Measurements from ENCODE around the gene PLCL2. TPM values are rescaled to one million over a fixed set of nuclear protein-coding genes. Genes with fewer than 3 reads are reported as not detected.

Gene PLCL2
- total RNA-seq, 1 experiment from 2014 or later, result 32.1 TPM

DNA sequence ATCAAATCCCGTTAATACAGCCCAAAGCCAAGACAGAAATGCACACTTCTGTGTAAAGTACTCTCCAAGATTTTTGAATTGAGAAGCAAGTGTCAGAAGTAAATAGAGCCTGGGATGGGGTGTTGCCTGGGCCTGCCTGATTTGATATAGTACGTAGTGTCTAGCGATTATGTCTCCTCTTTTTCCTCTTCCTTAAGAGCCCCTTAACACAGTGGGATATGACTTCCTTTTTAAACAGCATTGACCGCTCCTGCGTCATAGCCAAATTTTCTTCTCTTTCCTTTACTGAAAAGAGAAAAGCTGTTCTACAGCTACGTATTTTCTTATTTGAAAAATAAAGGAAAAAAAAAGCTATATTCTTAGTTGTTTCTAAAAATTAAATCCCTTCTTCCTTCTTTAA is 97.7 kb downstream of the PLCL2 start:
- no peak overlapping the region for H3K27ac Mint-ChIP-seq

More for the DNA sequence above, 97.7 kb downstream of the PLCL2 start:
- no peak overlapping the region for H3K18ac ChIP-seq (ENCODE audit: insufficient read length, low read depth, low read length)
- H3K4me2 ChIP-seq (ENCODE audit: insufficient read depth, insufficient read length, low read length), result no peak overlapping the region
- no peak overlapping the region for H3T11ph ChIP-seq (ENCODE audit: low read length)
- H3K56ac ChIP-seq (ENCODE audit: insufficient read length, low read depth, low read length), result no peak overlapping the region
- WGBS (ENCODE audit: extremely low coverage, insufficient read length, low lambda C conversion rate), result no CpG with 5 or more reads among the region's 6 CpGs
- H3K4me3 Mint-ChIP-seq, result no peak overlapping the region
- H2AFZ ChIP-seq (ENCODE audit: low read length), result no peak overlapping the region
- H3K14ac ChIP-seq (ENCODE audit: insufficient read depth, low read length), result no peak overlapping the region
- H3K79me1 ChIP-seq (ENCODE audit: insufficient read depth, low read depth, low read length, poor library complexity, severe bottlenecking), result peaks cover 2% of the 10 kb centered on the region
- no peak overlapping the region for H4K91ac ChIP-seq (ENCODE audit: insufficient read length, low read depth, low read length)
- H3K27ac ChIP-seq (ENCODE audit: insufficient read length, low read depth, low read length), result no peak overlapping the region
- H2AK5ac ChIP-seq (ENCODE audit: insufficient read length, low read length), result no peak overlapping the region
- H3K23ac ChIP-seq (ENCODE audit: insufficient read length, low read depth, low read length), result no peak overlapping the region
- no peak overlapping the region for H4K5ac ChIP-seq (ENCODE audit: insufficient read length, low read depth, low read length)
- H3K23me2 ChIP-seq (ENCODE audit: insufficient read length, low read depth, low read length, poor library complexity, severe bottlenecking), result no peaks in the 10 kb centered on the region
- no peak overlapping the region for H3K9ac ChIP-seq (ENCODE audit: extremely low read depth, insufficient read length, low read length)
- no peak overlapping the region for H2BK120ac ChIP-seq (ENCODE audit: low read depth, low read length, poor library complexity, severe bottlenecking)
- H3K79me2 ChIP-seq (ENCODE audit: insufficient read depth, low read length), result no peaks in the 10 kb centered on the region
- H3K27me3 Mint-ChIP-seq (ENCODE audit: low read depth), result peaks cover 18% of the 10 kb centered on the region
- H2BK12ac ChIP-seq (ENCODE audit: insufficient read length, low read depth, low read length), result no peak overlapping the region
- H3K4me1 Mint-ChIP-seq, result peaks cover 3 to 5% of the 10 kb centered on the region in 2 experiments; a peak in 2 of 4 replicates
- no peak overlapping the region for H3K4ac ChIP-seq (ENCODE audit: low read depth, low read length)
- H4K20me1 ChIP-seq (ENCODE audit: control insufficient read depth, insufficient read depth, insufficient read length), result no peaks in the 10 kb centered on the region
- peaks cover 1 to 17% (median 7%) of the 10 kb centered on the region in 3 experiments; a peak in 4 of 7 replicates for H3K36me3 Mint-ChIP-seq (ENCODE audit: insufficient read depth in 1 of 3, low read depth in 3 of 3)
- TF ChIP-seq, protein P1, sequence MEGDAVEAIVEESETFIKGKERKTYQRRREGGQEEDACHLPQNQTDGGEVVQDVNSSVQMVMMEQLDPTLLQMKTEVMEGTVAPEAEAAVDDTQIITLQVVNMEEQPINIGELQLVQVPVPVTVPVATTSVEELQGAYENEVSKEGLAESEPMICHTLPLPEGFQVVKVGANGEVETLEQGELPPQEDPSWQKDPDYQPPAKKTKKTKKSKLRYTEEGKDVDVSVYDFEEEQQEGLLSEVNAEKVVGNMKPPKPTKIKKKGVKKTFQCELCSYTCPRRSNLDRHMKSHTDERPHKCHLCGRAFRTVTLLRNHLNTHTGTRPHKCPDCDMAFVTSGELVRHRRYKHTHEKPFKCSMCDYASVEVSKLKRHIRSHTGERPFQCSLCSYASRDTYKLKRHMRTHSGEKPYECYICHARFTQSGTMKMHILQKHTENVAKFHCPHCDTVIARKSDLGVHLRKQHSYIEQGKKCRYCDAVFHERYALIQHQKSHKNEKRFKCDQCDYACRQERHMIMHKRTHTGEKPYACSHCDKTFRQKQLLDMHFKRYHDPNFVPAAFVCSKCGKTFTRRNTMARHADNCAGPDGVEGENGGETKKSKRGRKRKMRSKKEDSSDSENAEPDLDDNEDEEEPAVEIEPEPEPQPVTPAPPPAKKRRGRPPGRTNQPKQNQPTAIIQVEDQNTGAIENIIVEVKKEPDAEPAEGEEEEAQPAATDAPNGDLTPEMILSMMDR (conservative IDR thresholded peaks at IDR 0.05), result no peak
- no peaks in the 10 kb centered on the region for H3K9me3 ChIP-seq (ENCODE audit: control insufficient read depth, low read depth, low read length)
- H2BK20ac ChIP-seq (ENCODE audit: low read depth, low read length, poor library complexity, severe bottlenecking), result no peak overlapping the region
- no peaks in the 10 kb centered on the region for H3K27me3 ChIP-seq (ENCODE audit: insufficient read depth, low read length)
- no peak for DNase-seq
- H2BK5ac ChIP-seq (ENCODE audit: insufficient read length, low read length), result no peak overlapping the region
- H3K4me1 ChIP-seq (ENCODE audit: insufficient read depth, low read length), result no peaks in the 10 kb centered on the region
- H3K9me3 Mint-ChIP-seq, result peaks cover 7% of the 10 kb centered on the region in 2 experiments
- no peak overlapping the region for H4K8ac ChIP-seq (replicated peaks; ENCODE audit: insufficient read length, low read depth, low read length)
- no peak overlapping the region for H2BK15ac ChIP-seq (ENCODE audit: low read depth, low read length)
